Thoracic aorta (tissue), 2 donors: ENCODE results near the gene C19orf81. TPM values are rescaled to one million over a fixed set of nuclear protein-coding genes. Genes with fewer than 3 reads are reported as not detected.

Experiments used
- ATAC-seq: fragments of 150-250 bp; one replicate; pipeline ENCODE4 v1.8.0; 2017; ENCODE audit warnings: low read depth; ENCODE audit not compliant: insufficient number of reproducible peaks, low FRiP score
- DNase-seq: peaks from one replicate; pipeline ENCODE4 v3.0.0-alpha.2; 2020; ENCODE audit warnings: low spot score
- H3K27ac ChIP-seq, 2 donors: fragments of 200-600 bp; sonication (generic); 1 replicate in 1 of 2; 2 replicates in 1 of 2; pipeline ENCODE4 v1.5.1; 2016; ENCODE audit warnings: mild to moderate bottlenecking in 2 of 2, moderate library complexity in 2 of 2
- H3K27me3 ChIP-seq: fragments of 200-600 bp; sonication (generic); replicated peaks from 2 replicates; pipeline ENCODE4 v1.6.0; 2016; ENCODE audit warnings: mild to moderate bottlenecking; ENCODE audit not compliant: insufficient read depth
- H3K36me3 ChIP-seq: fragments of 200-600 bp; sonication (generic); one replicate; pipeline ENCODE4 v1.5.1; 2016
- H3K4me1 ChIP-seq, 2 donors: fragments of 200-600 bp; sonication (generic); 1 replicate in 1 of 2; 2 replicates in 1 of 2; pipeline versions ENCODE4 v1.5.1 to v1.6.0; 2016; ENCODE audit warnings: low read depth in 2 of 2, mild to moderate bottlenecking in 1 of 2; ENCODE audit not compliant: control insufficient read depth in 1 of 2
- H3K4me3 ChIP-seq: fragments of 200-600 bp; sonication (generic); 2 replicates; pipeline ENCODE4 v1.5.1; 2016; ENCODE audit warnings: mild to moderate bottlenecking
- H3K9me3 ChIP-seq: fragments of 200-600 bp; sonication (generic); 2 replicates; pipeline ENCODE4 v1.5.1; 2016
- CTCF ChIP-seq: fragments of 200-600 bp; sonication (generic); IDR thresholded peaks from one replicate; pipeline ENCODE4 v1.5.1; 2019; ENCODE audit warnings: antibody characterized with exemption
- total RNA-seq, 2 donors: library from RNA; depleted of rRNA; stranded (reverse); fragments of >200 nt; gene quantifications; one replicate each; pipeline versions ENCODE4 v1.1.0 to v1.2.3, GENCODE V29; 2016

Gene C19orf81
- total RNA-seq, 2 donors from 2014 or later: not detected

DNA sequence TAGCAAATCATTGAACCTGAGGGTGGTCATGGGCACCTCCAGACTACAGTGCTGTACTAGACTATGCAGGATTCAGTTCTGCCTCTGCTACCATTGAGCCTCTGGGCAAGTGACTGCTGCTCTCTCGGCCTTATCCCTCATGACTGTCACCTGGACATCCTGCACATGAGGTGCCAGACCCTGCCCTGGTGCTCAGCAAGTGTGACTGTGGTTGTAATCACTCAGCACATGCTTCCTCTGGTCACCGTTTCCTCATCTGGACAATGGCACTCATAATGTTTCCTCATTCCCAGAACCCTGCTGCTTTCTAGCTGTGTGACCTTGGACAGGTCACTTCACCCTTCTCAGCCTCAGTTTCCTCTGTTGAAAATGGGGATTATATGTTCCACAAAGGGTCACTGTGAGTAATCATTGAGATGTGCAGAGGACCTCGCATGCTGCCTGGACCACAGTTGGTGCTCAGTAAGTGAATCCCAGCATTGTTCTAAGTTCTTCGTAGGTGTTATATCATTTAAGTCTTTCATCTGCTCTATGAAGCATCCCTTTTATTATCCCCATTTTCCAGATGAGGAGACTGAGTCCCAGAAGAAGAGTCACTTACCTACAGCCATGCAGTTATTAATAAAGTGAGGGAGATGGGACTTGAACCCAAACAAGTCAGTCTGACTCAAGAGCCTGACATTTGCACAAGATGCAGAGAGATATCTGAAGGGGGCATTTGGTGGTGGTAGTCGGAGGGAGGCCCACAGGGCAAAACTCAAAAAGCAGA is 12.7 kb upstream of the C19orf81 start:
- DNase-seq (no peak), ATAC-seq (no peak)
- no peaks in the 10 kb centered on the region for H3K4me1 ChIP-seq
- no peaks in the 10 kb centered on the region for H3K27me3 ChIP-seq
- TF ChIP-seq CTCF: no peak
- peaks cover 12% of the 10 kb centered on the region for H3K9me3 ChIP-seq
- H3K36me3 ChIP-seq: no peaks in the 10 kb centered on the region
- no peak overlapping the region for H3K4me3 ChIP-seq
- H3K27ac ChIP-seq: no peak overlapping the region

DNA sequence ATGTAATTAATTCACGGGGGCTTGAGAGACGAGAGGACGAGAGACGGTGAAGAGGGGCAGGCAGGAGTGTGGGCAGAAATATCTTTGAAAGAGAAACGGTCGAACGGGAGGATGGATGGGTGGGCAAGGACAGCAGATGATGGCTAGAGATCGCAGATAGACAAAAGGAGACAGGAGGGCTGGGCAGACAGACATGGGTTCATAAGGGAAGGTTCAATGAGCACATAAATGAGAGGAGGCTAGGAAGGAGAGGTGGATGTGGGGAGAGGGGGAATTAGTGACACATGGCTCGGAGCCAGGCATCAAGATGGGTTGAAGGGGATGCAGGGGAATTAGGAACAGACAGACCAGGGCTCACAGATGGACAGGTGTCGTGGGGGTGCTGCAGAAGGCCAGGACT is 10.6 kb upstream of the C19orf81 start:
- no peaks in the 10 kb centered on the region for H3K27me3 ChIP-seq
- H3K4me3 ChIP-seq: no peak overlapping the region
- H3K27ac ChIP-seq: no peak overlapping the region
- H3K9me3 ChIP-seq: peaks cover 12% of the 10 kb centered on the region
- DNase-seq: no peak
- H3K36me3 ChIP-seq: no peaks in the 10 kb centered on the region
- H3K4me1 ChIP-seq: no peaks in the 10 kb centered on the region
- ATAC-seq: no peak
- no peak for TF ChIP-seq CTCF

GRCh38 chr19:50639121-50640112 is 9.8 kb upstream of the C19orf81 start, which contains the start of gene SYT3:
TSS of gene SYT3 (minus strand) at chr19:50639881. CDS start at chr19:50637411, 2,470 bp downstream.
- H3K27ac ChIP-seq: no peak within 1 kb of the TSS
- ATAC-seq (no peak), DNase-seq (no peak)
- no peaks in the 10 kb centered on the region for H3K4me1 ChIP-seq
- TF ChIP-seq CTCF: no peak
- H3K36me3 ChIP-seq: no peaks in the 10 kb centered on the region
- peak within 1 kb of the TSS; percentile 44 for H3K4me3 ChIP-seq
- no peaks in the 10 kb centered on the region for H3K27me3 ChIP-seq
- H3K9me3 ChIP-seq: peaks cover 4% of the 10 kb centered on the region

DNA sequence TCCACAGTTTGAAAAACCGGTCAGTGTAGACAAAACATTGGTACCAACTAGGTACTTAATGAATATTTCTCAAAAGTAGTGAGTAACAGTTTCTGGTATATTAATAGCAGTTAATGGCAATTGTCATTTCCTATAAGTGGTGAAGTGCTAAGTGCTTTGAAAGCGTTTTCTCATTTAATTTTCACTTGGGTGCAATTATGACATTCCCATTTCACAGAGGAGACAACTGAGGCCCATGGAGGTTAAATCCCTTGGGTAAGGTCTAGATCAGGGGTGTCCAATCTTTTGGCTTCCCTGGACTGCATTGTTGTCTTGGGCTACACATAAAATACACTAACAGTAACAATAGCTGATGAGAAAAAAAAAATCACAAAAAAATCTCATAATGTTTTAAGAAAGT is 8.9 kb upstream of the C19orf81 start:
- Histone ChIP-seq H3K36me3 (no peaks in the 10 kb centered on the region), H3K27ac (no peak overlapping the region), H3K4me3 (no peak overlapping the region), H3K27me3 (no peaks in the 10 kb centered on the region), H3K9me3 (no peaks in the 10 kb centered on the region), H3K4me1 (no peaks in the 10 kb centered on the region)
- DNase-seq (no peak), ATAC-seq (no peak)
- no peak for TF ChIP-seq CTCF

- DNase-seq (no peak), ATAC-seq (no peak)
- H3K4me3 ChIP-seq: no peak overlapping the region
- H3K27ac ChIP-seq: no peak overlapping the region
- no peaks in the 10 kb centered on the region for H3K4me1 ChIP-seq
- no peaks in the 10 kb centered on the region for H3K27me3 ChIP-seq
- TF ChIP-seq CTCF: no peak
- H3K9me3 ChIP-seq: no peaks in the 10 kb centered on the region
- no peaks in the 10 kb centered on the region for H3K36me3 ChIP-seq
Observed at GRCh38 chr19:50644315-50644915, 4.8 kb upstream of the C19orf81 start.
